HepG2 (cell line): ENCODE measurements around the gene ALDH2. TPM values are rescaled to one million over a fixed set of nuclear protein-coding genes. Genes with fewer than 3 reads are reported as not detected.

ENCODE experiments used
- ATM ChIP-seq: fragments of 450-650 bp; IDR thresholded peaks from 2 replicates; pipeline ENCODE4 v1.7.1; 2017; ENCODE audit warnings: mild to moderate bottlenecking, borderline replicate concordance
- CENPT ChIP-seq: sonication (generic); formaldehyde crosslinking; IDR thresholded peaks from 2 replicates; pipeline ENCODE4 v1.8.0; 2022; ENCODE audit warnings: low read depth, mild to moderate bottlenecking, moderate library complexity, missing genetic modification reagents
- IRF9 ChIP-seq: sonication (generic); formaldehyde crosslinking; IDR thresholded peaks from 2 replicates; pipeline ENCODE4 v1.8.0; 2022; ENCODE audit warnings: missing genetic modification reagents, mild to moderate bottlenecking, borderline replicate concordance
- ISL2 ChIP-seq: sonication (generic); formaldehyde crosslinking; IDR thresholded peaks from 2 replicates; pipeline ENCODE4 v1.5.0; 2020; ENCODE audit warnings: missing genetic modification reagents
- MAFF ChIP-seq: IDR thresholded peaks from 2 replicates; pipeline ENCODE4 v1.6.1; 2011; ENCODE audit warnings: low read depth, low read length, improper control_type of control experiment
- NFKBIZ ChIP-seq: IDR thresholded peaks from 2 replicates; pipeline ENCODE4 v1.6.1; 2018; ENCODE audit warnings: missing genetic modification reagents, missing compliant biosample characterization
- PHF8 ChIP-seq: sonication (generic); formaldehyde crosslinking; IDR thresholded peaks from 2 replicates; pipeline ENCODE4 v1.5.0; 2020; ENCODE audit warnings: missing genetic modification reagents
- SIN3A ChIP-seq: IDR thresholded peaks from 2 replicates; pipeline ENCODE4 v1.6.1; 2011; ENCODE audit warnings: low read depth, mild to moderate bottlenecking, control low read depth, low read length, borderline replicate concordance
- THRA ChIP-seq: sonication (generic); formaldehyde crosslinking; IDR thresholded peaks from 2 replicates; pipeline ENCODE4 v1.4.0; 2020; ENCODE audit warnings: missing genetic modification reagents, borderline replicate concordance
- ZFX ChIP-seq: sonication (generic); formaldehyde crosslinking; IDR thresholded peaks from 2 replicates; pipeline ENCODE4 v1.4.0; 2020; ENCODE audit warnings: mild to moderate bottlenecking, low read depth, missing genetic modification reagents, moderate library complexity
- ZMYM2 ChIP-seq: sonication (generic); formaldehyde crosslinking; IDR thresholded peaks from 2 replicates; pipeline ENCODE4 v1.8.0; 2022; ENCODE audit warnings: mild to moderate bottlenecking, missing genetic modification reagents
- ZNF136 ChIP-seq: sonication (generic); formaldehyde crosslinking; IDR thresholded peaks from 2 replicates; pipeline ENCODE4 v1.8.1; 2022; ENCODE audit warnings: low read depth, mild to moderate bottlenecking, moderate library complexity, missing genetic modification reagents
- ZNF263 ChIP-seq: sonication (generic); formaldehyde crosslinking; IDR thresholded peaks from 2 replicates; pipeline ENCODE4 v1.4.0; 2020; ENCODE audit warnings: missing genetic modification reagents
- ZNF33B ChIP-seq: sonication (generic); formaldehyde crosslinking; IDR thresholded peaks from 2 replicates; pipeline ENCODE4 v1.5.1; 2020; ENCODE audit warnings: mild to moderate bottlenecking, missing genetic modification reagents
- ZNF446 ChIP-seq: sonication (generic); formaldehyde crosslinking; IDR thresholded peaks from 2 replicates; pipeline ENCODE4 v1.5.0; 2020; ENCODE audit warnings: mild to moderate bottlenecking, missing genetic modification reagents
- ZNF639 ChIP-seq: conservative IDR thresholded peaks from 2 replicates; pipeline ENCODE4 v1.6.1; 2018; ENCODE audit warnings: missing genetic modification reagents
- ZNF816 ChIP-seq: sonication (generic); formaldehyde crosslinking; IDR thresholded peaks from 2 replicates; pipeline ENCODE4 v1.8.0; 2022; ENCODE audit warnings: missing genetic modification reagents, mild to moderate bottlenecking, borderline replicate concordance
- ZNF850 ChIP-seq: sonication (generic); formaldehyde crosslinking; conservative IDR thresholded peaks from 2 replicates; pipeline ENCODE4 v1.9.0; 2021; ENCODE audit warnings: mild to moderate bottlenecking, missing genetic modification reagents
- ZSCAN31 ChIP-seq: sonication (generic); formaldehyde crosslinking; IDR thresholded peaks from 2 replicates; pipeline ENCODE4 v1.5.0; 2020; ENCODE audit warnings: low read depth, mild to moderate bottlenecking, missing genetic modification reagents
- ZSCAN9 ChIP-seq: IDR thresholded peaks from 2 replicates; pipeline ENCODE4 v1.6.1; 2016; ENCODE audit warnings: borderline replicate concordance
- polyA plus RNA-seq, 8 experiments: library from polyadenylated mRNA; depleted of rRNA in 3 of 8; stranded (reverse) in 7 of 8; unstranded in 1 of 8; fragments of >200 nt; fragmentation: Illumina TruSeq in 4 of 8; extraction: Trizol in 4 of 8; gene quantifications; 2 replicates each; pipeline versions ENCODE4 v1.2.1 to v1.2.3, GENCODE V29; 2011 to 2016; ENCODE audit warnings: low read depth in 4 of 8, missing spikeins in 1 of 8, mixed read lengths in 1 of 8; ENCODE audit not compliant: insufficient read depth in 1 of 8
- total RNA-seq, 5 experiments: library from RNA; depleted of rRNA; stranded (reverse); fragments of >200 nt; fragmentation: Illumina TruSeq; extraction: Trizol; gene quantifications; 2 replicates each; pipeline ENCODE4 v1.2.3, GENCODE V29; 2016; ENCODE audit warnings: low read depth in 1 of 5
- TF ChIP-seq, protein P1 (sequence below): sonication (generic); formaldehyde crosslinking; IDR thresholded peaks from 2 replicates; pipeline ENCODE4 v1.4.0; 2020; ENCODE audit warnings: missing genetic modification reagents, mild to moderate bottlenecking, borderline replicate concordance
- TF ChIP-seq, protein P2 (sequence below): sonication (generic); formaldehyde crosslinking; IDR thresholded peaks from 2 replicates; pipeline ENCODE4 v1.8.0; 2022; ENCODE audit warnings: low read depth, missing genetic modification reagents
- TF ChIP-seq, protein P3 (sequence below): sonication (generic); formaldehyde crosslinking; IDR thresholded peaks from 2 replicates; pipeline ENCODE4 v1.4.0; 2020; ENCODE audit warnings: missing genetic modification reagents

ALDH2 gene
- total and polyA plus RNA-seq, 2 of the 13 experiments (the other 11 are each of a cell fraction or from before 2014, with no cell fraction given): 78.8 to 103 TPM

GRCh38 chr12:111841750-111842555 lies 75.2 kb downstream of the ALDH2 start, which contains the start of gene MAPKAPK5 (continued):
- no peak for TF ChIP-seq ZNF33B (CRISPR knock-in tag)
- TF ChIP-seq, protein P1, sequence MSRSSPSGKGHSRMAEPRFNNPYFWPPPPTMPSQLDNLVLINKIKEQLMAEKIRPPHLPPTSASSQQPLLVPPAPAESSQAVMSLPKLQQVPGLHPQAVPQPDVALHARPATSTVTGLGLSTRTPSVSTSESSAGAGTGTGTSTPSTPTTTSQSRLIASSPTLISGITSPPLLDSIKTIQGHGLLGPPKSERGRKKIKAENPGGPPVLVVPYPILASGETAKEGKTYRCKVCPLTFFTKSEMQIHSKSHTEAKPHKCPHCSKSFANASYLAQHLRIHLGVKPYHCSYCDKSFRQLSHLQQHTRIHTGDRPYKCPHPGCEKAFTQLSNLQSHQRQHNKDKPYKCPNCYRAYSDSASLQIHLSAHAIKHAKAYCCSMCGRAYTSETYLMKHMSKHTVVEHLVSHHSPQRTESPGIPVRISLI (CRISPR knock-in tag): peak; percentile 53; the same call in 1 of the 2 replicates
- TF ChIP-seq ZMYM2: no peak
- no peak for TF ChIP-seq ZNF850 (CRISPR knock-in tag)
- TF ChIP-seq PHF8 (CRISPR knock-in tag): peak; percentile 94
- TF ChIP-seq MAFF: no peak
- no peak; the same call in 1 of the 2 replicates for TF ChIP-seq ZNF263 (CRISPR knock-in tag)
- peak; percentile 68 for TF ChIP-seq ZNF639 (CRISPR knock-in tag)
- no peak for TF ChIP-seq ZNF446 (CRISPR knock-in tag)
- TF ChIP-seq, protein P2, sequence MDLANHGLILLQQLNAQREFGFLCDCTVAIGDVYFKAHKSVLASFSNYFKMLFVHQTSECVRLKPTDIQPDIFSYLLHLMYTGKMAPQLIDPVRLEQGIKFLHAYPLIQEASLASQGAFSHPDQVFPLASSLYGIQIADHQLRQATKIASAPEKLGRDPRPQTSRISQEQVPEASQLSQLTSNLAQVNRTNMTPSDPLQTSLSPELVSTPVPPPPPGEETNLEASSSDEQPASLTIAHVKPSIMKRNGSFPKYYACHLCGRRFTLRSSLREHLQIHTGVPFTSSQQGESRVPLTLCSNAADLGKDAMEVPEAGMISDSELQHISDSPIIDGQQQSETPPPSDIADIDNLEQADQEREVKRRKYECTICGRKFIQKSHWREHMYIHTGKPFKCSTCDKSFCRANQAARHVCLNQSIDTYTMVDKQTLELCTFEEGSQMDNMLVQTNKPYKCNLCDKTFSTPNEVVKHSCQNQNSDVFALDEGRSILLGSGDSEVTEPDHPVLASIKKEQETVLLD: 0 out of 2 replicates have a peak, but pooled peaks have one; percentile 24
- peak; percentile 71 for TF ChIP-seq NFKBIZ (CRISPR knock-in tag)
- TF ChIP-seq SIN3A: no peak; the same call in 1 of the 2 replicates
- TF ChIP-seq THRA: peak; percentile 88
- TF ChIP-seq ISL2: peak; percentile 56; the same call in 1 of the 2 replicates
- TF ChIP-seq ZSCAN9 (CRISPR knock-in tag): peak; percentile 67
- TF ChIP-seq CENPT: no peak; the same call in 1 of the 2 replicates
- peak; percentile 97 for TF ChIP-seq ZFX (CRISPR knock-in tag)
- TF ChIP-seq, protein P3, sequence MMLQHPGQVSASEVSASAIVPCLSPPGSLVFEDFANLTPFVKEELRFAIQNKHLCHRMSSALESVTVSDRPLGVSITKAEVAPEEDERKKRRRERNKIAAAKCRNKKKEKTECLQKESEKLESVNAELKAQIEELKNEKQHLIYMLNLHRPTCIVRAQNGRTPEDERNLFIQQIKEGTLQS (CRISPR knock-in tag): peak; percentile 77
- no peak for TF ChIP-seq ATM
- TF ChIP-seq ZSCAN31 (CRISPR knock-in tag): peak; percentile 76; the same call in 1 of the 2 replicates
- no peak; the same call in 1 of the 2 replicates for TF ChIP-seq IRF9 (CRISPR knock-in tag)
- TF ChIP-seq ZNF136 (CRISPR knock-in tag): 0 out of 2 replicates have a peak, but pooled peaks have one; percentile 29
- no peak for TF ChIP-seq ZNF816 (CRISPR knock-in tag)
